GM12801 (cell line): ENCODE data around the gene TAF6.

Experiments used
- TF ChIP-seq, protein P1 (sequence below): IDR thresholded peaks from one replicate; pipeline ENCODE4 v1.5.1; 2011; ENCODE audit warnings: control low read depth; ENCODE audit not compliant: insufficient read length; ENCODE audit errors: extremely low read depth

TAF6 gene

DNA sequence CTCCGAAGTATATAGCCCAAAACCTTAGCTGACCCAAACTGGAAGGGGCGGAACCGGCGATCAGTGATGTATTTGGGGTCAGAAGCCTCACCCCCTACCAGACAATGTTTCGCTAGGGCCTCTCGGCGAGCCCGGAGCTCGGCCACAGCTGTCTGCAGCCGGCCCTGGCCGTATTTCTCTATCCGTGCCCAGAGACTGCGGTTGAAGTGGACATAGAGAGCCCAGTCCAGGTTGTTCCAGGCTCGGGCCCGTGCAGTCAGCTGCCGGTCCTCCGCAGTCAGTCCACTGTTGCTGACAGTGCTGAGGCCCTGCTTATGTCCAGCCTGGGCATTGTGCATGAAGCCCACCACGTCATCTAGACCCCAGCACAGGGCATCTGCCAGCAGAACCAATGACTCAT is 40.9 kb upstream of the TAF6 start:
- TF ChIP-seq, protein P1, sequence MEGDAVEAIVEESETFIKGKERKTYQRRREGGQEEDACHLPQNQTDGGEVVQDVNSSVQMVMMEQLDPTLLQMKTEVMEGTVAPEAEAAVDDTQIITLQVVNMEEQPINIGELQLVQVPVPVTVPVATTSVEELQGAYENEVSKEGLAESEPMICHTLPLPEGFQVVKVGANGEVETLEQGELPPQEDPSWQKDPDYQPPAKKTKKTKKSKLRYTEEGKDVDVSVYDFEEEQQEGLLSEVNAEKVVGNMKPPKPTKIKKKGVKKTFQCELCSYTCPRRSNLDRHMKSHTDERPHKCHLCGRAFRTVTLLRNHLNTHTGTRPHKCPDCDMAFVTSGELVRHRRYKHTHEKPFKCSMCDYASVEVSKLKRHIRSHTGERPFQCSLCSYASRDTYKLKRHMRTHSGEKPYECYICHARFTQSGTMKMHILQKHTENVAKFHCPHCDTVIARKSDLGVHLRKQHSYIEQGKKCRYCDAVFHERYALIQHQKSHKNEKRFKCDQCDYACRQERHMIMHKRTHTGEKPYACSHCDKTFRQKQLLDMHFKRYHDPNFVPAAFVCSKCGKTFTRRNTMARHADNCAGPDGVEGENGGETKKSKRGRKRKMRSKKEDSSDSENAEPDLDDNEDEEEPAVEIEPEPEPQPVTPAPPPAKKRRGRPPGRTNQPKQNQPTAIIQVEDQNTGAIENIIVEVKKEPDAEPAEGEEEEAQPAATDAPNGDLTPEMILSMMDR = no peak

DNA sequence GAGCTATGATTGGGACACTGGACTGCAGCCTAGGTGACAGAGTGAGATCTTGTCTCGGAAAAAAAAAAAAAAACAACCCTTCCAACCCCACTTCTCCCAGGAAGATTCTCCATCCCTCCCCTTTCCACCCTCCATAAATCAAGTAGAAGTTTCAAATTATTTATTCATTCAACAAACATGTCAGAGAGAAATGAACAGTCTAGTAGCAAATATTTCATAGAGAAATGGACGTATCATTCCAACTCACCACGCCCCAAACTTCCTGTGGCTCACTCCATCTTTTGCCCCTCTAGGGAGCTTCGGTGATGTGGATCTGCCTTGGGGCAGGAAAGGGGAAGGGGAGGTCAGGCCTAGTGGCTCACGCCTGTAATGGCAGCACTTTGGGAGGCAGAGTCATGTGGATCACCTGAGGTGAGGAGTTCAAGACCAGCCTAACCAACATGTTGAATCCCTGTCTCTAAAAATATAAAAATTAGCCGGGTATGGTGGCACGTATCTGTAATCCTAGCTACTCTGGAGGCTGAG is 40.0 kb upstream of the TAF6 start:
- TF ChIP-seq, protein P1 = no peak

DNA sequence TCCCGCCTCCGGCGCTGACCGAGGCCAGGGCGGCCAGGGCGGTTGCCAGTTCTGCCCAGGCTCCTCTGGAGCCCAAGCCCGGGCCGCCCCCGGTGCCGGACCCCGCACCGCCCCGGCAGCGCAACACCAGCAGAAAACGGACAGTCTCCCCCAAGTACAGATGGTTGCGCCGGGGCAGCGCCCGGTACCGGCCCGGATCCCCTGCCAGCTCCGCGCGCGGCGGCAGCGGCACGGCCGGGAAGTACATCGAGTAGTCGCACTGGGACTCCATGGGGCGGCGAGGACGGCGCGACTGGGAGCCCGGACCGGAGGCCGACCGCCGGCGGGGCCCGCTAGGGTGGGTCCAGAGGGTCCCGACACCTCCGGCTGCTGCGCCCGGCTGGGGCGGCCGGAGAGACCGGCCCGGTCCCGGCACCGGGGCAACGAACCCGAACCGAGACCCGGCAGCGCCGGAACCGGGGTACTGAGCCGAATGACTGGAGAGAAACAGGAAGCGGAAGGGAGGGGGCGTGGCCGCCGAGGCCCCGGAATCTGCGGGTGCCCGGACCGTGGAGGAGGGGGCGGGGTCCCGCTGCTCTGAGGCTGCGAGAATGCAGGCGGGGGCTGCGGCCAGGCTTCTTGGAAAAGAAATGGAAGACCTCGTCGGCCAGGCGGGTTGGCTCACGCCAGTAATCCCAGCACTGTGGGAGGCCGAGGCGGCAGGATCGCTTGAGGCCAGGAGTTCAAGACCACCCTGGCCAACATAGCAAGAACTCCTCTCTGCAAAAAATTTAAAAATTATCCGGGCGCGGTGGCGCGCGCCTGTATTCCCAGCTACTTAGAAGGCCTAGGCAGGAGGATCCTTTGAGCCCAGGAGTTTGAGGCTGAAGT is 39.3 kb upstream of the TAF6 start, which contains the start of gene TRAPPC14:
Gene TRAPPC14, minus strand, starts transcription at position 495 of the 870 bp plus-strand sequence. Its CDS starts 224 bp downstream, at position 271.
- TF ChIP-seq, protein P1 = no peak

DNA sequence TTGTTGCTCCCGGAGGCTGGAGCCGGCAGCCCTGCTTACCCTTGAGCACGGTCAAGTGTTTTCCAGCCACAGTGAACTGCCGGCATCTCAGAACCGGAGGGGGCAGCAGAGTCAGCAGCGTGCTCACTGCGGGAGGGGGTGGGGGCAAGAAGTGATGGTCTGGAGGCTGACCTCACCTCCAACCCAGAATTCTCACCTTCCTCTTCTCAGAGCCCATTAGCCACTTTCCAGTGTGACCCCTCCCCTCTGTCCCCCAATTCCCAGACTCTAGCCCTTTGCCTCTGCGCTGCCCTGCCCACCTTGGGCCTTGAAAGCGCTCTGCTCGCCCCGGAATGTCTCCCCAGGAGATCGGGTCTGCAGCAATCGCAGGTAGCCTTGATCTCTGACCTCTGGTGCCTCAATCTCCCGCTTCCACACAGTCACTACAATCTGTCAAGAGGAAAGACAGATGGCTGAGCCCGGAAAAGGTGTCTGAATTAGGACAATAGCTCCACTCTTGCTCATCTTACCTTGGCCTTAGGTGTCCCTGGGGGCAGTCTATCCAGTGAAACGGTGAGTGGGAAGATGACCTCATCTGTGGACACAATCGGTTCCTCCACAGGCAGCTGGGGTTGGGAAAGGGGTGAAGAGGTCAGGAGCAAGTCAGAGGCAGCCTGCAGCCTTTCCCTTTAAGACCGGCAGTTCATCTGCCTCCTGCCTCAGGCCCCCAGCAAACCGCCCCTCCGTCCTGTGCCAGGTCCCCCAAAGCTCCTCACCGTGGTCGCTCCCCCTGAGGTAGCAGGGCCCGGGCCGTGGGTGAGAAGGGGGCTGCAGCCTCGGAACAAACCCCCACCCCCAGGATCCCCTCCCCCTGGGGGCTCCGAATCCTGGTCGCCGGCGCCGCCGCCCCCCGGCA is 38.4 kb upstream of the TAF6 start:
- TF ChIP-seq, protein P1 = no peak

DNA sequence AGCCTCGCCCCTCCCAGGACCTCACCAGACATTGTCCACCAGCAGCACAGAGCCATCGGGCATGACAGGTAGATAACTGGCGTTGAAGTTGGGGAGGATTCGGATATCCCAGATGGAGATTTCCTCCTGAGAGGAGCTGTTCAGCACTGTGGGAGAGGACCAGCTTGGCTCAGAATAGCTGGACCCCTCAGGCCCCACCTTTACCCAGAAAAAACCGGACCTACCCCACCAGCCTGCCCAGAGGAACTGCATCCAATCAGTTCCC is 37.8 kb upstream of the TAF6 start:
- TF ChIP-seq, protein P1 = no peak

DNA sequence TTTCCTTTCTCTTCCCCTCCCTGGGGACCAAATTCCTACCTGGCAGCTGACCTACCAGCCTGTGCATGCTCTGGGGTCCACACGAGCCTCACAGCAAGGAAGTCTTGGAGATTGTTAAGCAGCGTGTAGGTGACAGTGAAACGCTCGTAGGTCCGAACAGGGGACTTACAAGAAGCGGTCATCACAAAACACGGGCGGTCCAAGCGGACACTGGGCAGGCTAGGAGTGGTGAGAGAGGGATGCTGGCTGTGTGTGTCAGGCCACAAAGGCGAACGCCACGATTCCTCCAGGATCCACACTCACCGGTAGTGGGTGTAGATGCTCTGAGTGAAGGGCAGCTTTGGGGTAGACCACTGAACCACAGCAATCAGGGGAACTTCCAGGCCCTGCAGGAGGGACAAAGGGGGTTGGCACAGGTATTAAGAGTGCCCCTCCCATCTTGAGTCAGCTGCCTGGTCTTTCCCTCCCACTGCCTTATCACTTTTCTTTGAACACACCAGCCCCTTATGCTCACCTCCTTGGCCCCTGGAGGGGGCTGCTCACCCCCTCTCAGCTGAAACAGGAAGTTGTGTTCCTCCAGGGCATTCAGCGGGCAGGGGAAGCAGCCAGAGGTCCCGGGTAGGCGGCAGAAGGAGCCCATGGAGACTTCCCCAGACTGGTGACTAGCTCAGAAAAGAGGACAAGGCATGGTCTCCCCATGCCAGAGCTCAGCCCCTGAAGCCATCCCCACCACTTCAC is 37.3 kb upstream of the TAF6 start:
- TF ChIP-seq, protein P1 = no peak
